HepG2 (cell line): ENCODE results near the gene USH2A. TPM values are rescaled to one million over a fixed set of nuclear protein-coding genes. Genes with fewer than 3 reads are reported as not detected.

ENCODE experiments used
- ATAC-seq: fragments of 200-7000 bp; cut with Tn5 transposase; 3 replicates; pipeline ENCODE4 v1.9.1; 2020; ENCODE audit warnings: mild to moderate bottlenecking, moderate library complexity
- BruUV-seq: library from RNA; stranded (reverse); fragments of 400-500 nt; replicated peaks from 2 replicates; lab custom pipeline; 2021; lab: Mats Ljungman, UMichigan
- CTCF ChIA-PET: fragments of 300-600 bp; formaldehyde crosslinking; extraction: SDS; loops from one replicate; lab custom pipeline; 2021; ENCODE audit warnings: low total read pairs, inconsistent platforms, low intra/inter-chr PET ratio; lab: Yijun Ruan, JAX
- POLR2A ChIA-PET: fragments of 350-600 bp; sonication (Branson Sonifier 250); formaldehyde crosslinking; loops from one replicate; lab custom pipeline; 2020; ENCODE audit warnings: antibody characterized with exemption, inconsistent platforms; lab: Yijun Ruan, JAX
- DNase-seq: peaks from one replicate; pipeline ENCODE4 v3.0.0-alpha.2; 2015; ENCODE audit warnings: low spot score
- FAIRE-seq: peaks from 3 replicates; lab custom pipeline; 2011; peaks lifted over from hg19 to GRCh38; lab: Jason Lieb, UNC
- H2AFZ ChIP-seq: one replicate; pipeline ENCODE4 v1.6.1; 2011; ENCODE audit warnings: low read length, inconsistent platforms
- H3K27ac ChIP-seq: fragments of 300-600 bp; 3 replicates; pipeline ENCODE4 v1.8.0; 2011; ENCODE audit warnings: mixed run types, mild to moderate bottlenecking, mixed read lengths, low read length, inconsistent platforms; ENCODE audit not compliant: insufficient read depth; ENCODE audit errors: extremely low read length
- H3K27me3 ChIP-seq, 2 experiments: fragments of 200-600 bp in 1 of 2; 2 replicates in 1 of 2; 3 replicates in 1 of 2; pipeline versions ENCODE4 v1.6.0 to v1.8.0; 2011; ENCODE audit warnings: low read length in 2 of 2, mild to moderate bottlenecking in 2 of 2, moderate library complexity in 2 of 2, inconsistent platforms in 1 of 2; ENCODE audit not compliant: insufficient read depth in 2 of 2, control insufficient read depth in 1 of 2
- H3K36me3 ChIP-seq, 2 experiments: fragments of 200-600 bp in 1 of 2; replicated peaks in 1 of 2; 2 replicates in 1 of 2; 3 replicates in 1 of 2; pipeline versions ENCODE4 v1.5.1 to v1.8.0; 2011; ENCODE audit warnings: low read length in 2 of 2, inconsistent platforms in 1 of 2; ENCODE audit not compliant: insufficient read depth in 2 of 2, control insufficient read depth in 1 of 2
- H3K4me1 ChIP-seq: 2 replicates; pipeline ENCODE4 v1.5.1; 2012; ENCODE audit warnings: low read length, inconsistent platforms; ENCODE audit not compliant: insufficient read depth
- H3K4me2 ChIP-seq: 2 replicates; pipeline ENCODE4 v1.6.0; 2011; ENCODE audit warnings: low read depth, low read length, inconsistent platforms
- H3K4me3 ChIP-seq, 3 experiments: fragments of 200-600 bp in 1 of 3; sonication (generic), shearing (Covaris generic) in 1 of 3; replicated peaks in 1 of 3; 2 replicates each; pipeline ENCODE4 v1.5.1; 2011 to 2016; ENCODE audit warnings: low read length in 3 of 3, inconsistent platforms in 2 of 3, low read depth in 2 of 3, mild to moderate bottlenecking in 2 of 3, control low read depth in 1 of 3, mixed read lengths in 1 of 3; ENCODE audit not compliant: insufficient read depth in 1 of 3
- H3K79me2 ChIP-seq: one replicate; pipeline ENCODE4 v1.6.1; 2011; ENCODE audit warnings: low read length, inconsistent platforms; ENCODE audit not compliant: insufficient read depth
- H3K9ac ChIP-seq: 2 replicates; pipeline ENCODE4 v1.6.0; 2011; ENCODE audit warnings: mild to moderate bottlenecking, low read depth, low read length, inconsistent platforms; ENCODE audit not compliant: insufficient read depth
- H3K9me3 ChIP-seq: 2 replicates; pipeline ENCODE4 v1.5.1; 2012; ENCODE audit warnings: mild to moderate bottlenecking, low read length
- H4K20me1 ChIP-seq: 2 replicates; pipeline ENCODE4 v1.6.0; 2011; ENCODE audit warnings: inconsistent platforms, mild to moderate bottlenecking, low read length, moderate library complexity; ENCODE audit not compliant: insufficient read depth
- MAFF ChIP-seq: IDR thresholded peaks from 2 replicates; pipeline ENCODE4 v1.6.1; 2011; ENCODE audit warnings: low read depth, low read length, improper control_type of control experiment
- MAFK ChIP-seq, 2 experiments: IDR thresholded peaks in 1 of 2; conservative IDR thresholded peaks in 1 of 2; 2 replicates each; pipeline ENCODE4 v1.6.1; 2011; ENCODE audit warnings: improper control_type of control experiment in 2 of 2, low read length in 2 of 2
- U2AF1 ChIP-seq: fragments of 200-400 bp; formaldehyde crosslinking; optimal IDR thresholded peaks from 2 replicates; pipeline ENCODE3; 2017; ENCODE audit warnings: mild to moderate bottlenecking, low read depth, low read length
- YEATS4 ChIP-seq: sonication (generic); formaldehyde crosslinking; IDR thresholded peaks from 2 replicates; pipeline ENCODE4 v1.4.0; 2020; ENCODE audit warnings: missing genetic modification reagents, borderline replicate concordance
- ZNF496 ChIP-seq: sonication (generic); formaldehyde crosslinking; IDR thresholded peaks from 2 replicates; pipeline ENCODE4 v1.8.1; 2023; ENCODE audit warnings: mild to moderate bottlenecking, moderate library complexity, missing genetic modification reagents; ENCODE audit not compliant: insufficient replicate concordance
- WGBS: methylation state at CpG from one replicate; pipeline ENCODE4 v1.1.6; 2017; ENCODE audit warnings: low lambda C conversion rate; 5-methylcytosine and 5-hydroxymethylcytosine counted together
- in situ Hi-C: cut with HindIII; loops from 2 replicates; pipeline ENCODE4 v1.10.0; 2017; ENCODE audit warnings: low pct_unique_long_range_greater_than_20kb; ENCODE audit not compliant: extremely low pct_ligation_motif_present
- intact Hi-C: fragments of 100-400 bp; cut with micrococcal nuclease; formaldehyde crosslinking; loops from one replicate; pipeline ENCODE4 v1.10.0; 2022; ENCODE audit not compliant: unreplicated experiment
- polyA plus RNA-seq, 8 experiments: library from polyadenylated mRNA; depleted of rRNA in 3 of 8; stranded (reverse) in 7 of 8; unstranded in 1 of 8; fragments of >200 nt; fragmentation: Illumina TruSeq in 4 of 8; extraction: Trizol in 4 of 8; gene quantifications; 2 replicates each; pipeline versions ENCODE4 v1.2.1 to v1.2.3, GENCODE V29; 2011 to 2016; ENCODE audit warnings: low read depth in 4 of 8, missing spikeins in 1 of 8, mixed read lengths in 1 of 8; ENCODE audit not compliant: insufficient read depth in 1 of 8
- total RNA-seq, 5 experiments: library from RNA; depleted of rRNA; stranded (reverse); fragments of >200 nt; fragmentation: Illumina TruSeq; extraction: Trizol; gene quantifications; 2 replicates each; pipeline ENCODE4 v1.2.3, GENCODE V29; 2016; ENCODE audit warnings: low read depth in 1 of 5
- TF ChIP-seq, protein P1 (sequence below): IDR thresholded peaks from 2 replicates; pipeline ENCODE4 v1.6.1; 2016
- TF ChIP-seq, protein P2 (sequence below): sonication (generic); formaldehyde crosslinking; IDR thresholded peaks from 2 replicates; pipeline ENCODE4 v1.4.0; 2020; ENCODE audit warnings: missing genetic modification reagents, borderline replicate concordance
- TF ChIP-seq, protein P3 (sequence below): sonication (generic); formaldehyde crosslinking; IDR thresholded peaks from 2 replicates; pipeline ENCODE4 v1.4.0; 2020; ENCODE audit warnings: missing genetic modification reagents

The USH2A gene
- total and polyA plus RNA-seq, 2 of the 13 experiments (the other 11 are each of a cell fraction or from before 2014, with no cell fraction given): 0.02 TPM; not detected in 1

GRCh38 chr1:216090556-216090955, 332.7 kb downstream of the USH2A start:
- Histone ChIP-seq H3K4me3 (no peak overlapping the region), H3K27ac (no peak overlapping the region), H3K4me2 (no peak overlapping the region), H3K9me3 (no peaks in the 10 kb centered on the region), H4K20me1 (no peaks in the 10 kb centered on the region), H3K79me2 (no peaks in the 10 kb centered on the region), H3K4me1 (no peaks in the 10 kb centered on the region), H3K9ac (no peak overlapping the region), H2AFZ (no peak overlapping the region), H3K27me3 (no peaks in the 10 kb centered on the region), H3K36me3 (no peaks in the 10 kb centered on the region)
- POLR2A ChIA-PET: no interaction called here
- ATAC-seq (no peak), DNase-seq (no peak), FAIRE-seq (no peak)
- in situ Hi-C loops (no loop called here), intact Hi-C loops (no loop called here)
- BruUV-seq: no TSS peak
- CTCF ChIA-PET: no interaction called here
- TF ChIP-seq, protein P1, sequence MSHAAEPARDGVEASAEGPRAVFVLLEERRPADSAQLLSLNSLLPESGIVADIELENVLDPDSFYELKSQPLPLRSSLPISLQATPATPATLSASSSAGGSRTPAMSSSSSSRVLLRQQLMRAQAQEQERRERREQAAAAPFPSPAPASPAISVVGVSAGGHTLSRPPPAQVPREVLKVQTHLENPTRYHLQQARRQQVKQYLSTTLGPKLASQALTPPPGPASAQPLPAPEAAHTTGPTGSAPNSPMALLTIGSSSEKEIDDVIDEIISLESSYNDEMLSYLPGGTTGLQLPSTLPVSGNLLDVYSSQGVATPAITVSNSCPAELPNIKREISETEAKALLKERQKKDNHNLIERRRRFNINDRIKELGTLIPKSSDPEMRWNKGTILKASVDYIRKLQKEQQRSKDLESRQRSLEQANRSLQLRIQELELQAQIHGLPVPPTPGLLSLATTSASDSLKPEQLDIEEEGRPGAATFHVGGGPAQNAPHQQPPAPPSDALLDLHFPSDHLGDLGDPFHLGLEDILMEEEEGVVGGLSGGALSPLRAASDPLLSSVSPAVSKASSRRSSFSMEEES (CRISPR knock-in tag): no peak
- WGBS: 2% methylated on average over 6 of the region's 6 CpGs

GRCh38 chr1:216086678-216087077, 336.6 kb downstream of the USH2A start:
- CTCF ChIA-PET: no interaction called here
- DNase-seq (no peak), ATAC-seq (no peak), FAIRE-seq (no peak)
- Histone ChIP-seq H3K27me3 (no peaks in the 10 kb centered on the region), H4K20me1 (no peaks in the 10 kb centered on the region), H2AFZ (no peak overlapping the region), H3K9me3 (no peaks in the 10 kb centered on the region), H3K79me2 (no peaks in the 10 kb centered on the region), H3K4me1 (no peaks in the 10 kb centered on the region), H3K36me3 (no peaks in the 10 kb centered on the region), H3K4me2 (no peak overlapping the region), H3K9ac (no peak overlapping the region), H3K27ac (no peak overlapping the region), H3K4me3 (no peak overlapping the region)
- POLR2A ChIA-PET: no interaction called here
- in situ Hi-C loops: no loop called here
- intact Hi-C loops: no loop called here
- no TSS peak for BruUV-seq
- WGBS: 2% methylated on average over 3 of the region's 3 CpGs
- TF ChIP-seq YEATS4 (CRISPR knock-in tag) (no peak), MAFF (0 out of 2 replicates have a peak, but pooled peaks have one; percentile 28), MAFK (conservative IDR thresholded peaks at IDR 0.05 in 1 of 2, IDR thresholded peaks at IDR 0.05 in 1 of 2; ENCODE audit: low read length in 2 of 2) (peak; percentile 54 to 61; a peak in 3 of 4 replicates), ZNF496 (CRISPR knock-in tag) (no peak), U2AF1 (no peak)
- TF ChIP-seq, protein P2, sequence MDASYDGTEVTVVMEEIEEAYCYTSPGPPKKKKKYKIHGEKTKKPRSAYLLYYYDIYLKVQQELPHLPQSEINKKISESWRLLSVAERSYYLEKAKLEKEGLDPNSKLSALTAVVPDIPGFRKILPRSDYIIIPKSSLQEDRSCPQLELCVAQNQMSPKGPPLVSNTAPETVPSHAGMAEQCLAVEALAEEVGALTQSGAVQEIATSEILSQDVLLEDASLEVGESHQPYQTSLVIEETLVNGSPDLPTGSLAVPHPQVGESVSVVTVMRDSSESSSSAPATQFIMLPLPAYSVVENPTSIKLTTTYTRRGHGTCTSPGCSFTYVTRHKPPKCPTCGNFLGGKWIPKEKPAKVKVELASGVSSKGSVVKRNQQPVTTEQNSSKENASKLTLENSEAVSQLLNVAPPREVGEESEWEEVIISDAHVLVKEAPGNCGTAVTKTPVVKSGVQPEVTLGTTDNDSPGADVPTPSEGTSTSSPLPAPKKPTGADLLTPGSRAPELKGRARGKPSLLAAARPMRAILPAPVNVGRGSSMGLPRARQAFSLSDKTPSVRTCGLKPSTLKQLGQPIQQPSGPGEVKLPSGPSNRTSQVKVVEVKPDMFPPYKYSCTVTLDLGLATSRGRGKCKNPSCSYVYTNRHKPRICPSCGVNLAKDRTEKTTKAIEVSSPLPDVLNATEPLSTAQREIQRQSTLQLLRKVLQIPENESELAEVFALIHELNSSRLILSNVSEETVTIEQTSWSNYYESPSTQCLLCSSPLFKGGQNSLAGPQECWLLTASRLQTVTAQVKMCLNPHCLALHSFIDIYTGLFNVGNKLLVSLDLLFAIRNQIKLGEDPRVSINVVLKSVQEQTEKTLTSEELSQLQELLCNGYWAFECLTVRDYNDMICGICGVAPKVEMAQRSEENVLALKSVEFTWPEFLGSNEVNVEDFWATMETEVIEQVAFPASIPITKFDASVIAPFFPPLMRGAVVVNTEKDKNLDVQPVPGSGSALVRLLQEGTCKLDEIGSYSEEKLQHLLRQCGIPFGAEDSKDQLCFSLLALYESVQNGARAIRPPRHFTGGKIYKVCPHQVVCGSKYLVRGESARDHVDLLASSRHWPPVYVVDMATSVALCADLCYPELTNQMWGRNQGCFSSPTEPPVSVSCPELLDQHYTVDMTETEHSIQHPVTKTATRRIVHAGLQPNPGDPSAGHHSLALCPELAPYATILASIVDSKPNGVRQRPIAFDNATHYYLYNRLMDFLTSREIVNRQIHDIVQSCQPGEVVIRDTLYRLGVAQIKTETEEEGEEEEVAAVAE (CRISPR knock-in tag): no peak
- TF ChIP-seq, protein P3, sequence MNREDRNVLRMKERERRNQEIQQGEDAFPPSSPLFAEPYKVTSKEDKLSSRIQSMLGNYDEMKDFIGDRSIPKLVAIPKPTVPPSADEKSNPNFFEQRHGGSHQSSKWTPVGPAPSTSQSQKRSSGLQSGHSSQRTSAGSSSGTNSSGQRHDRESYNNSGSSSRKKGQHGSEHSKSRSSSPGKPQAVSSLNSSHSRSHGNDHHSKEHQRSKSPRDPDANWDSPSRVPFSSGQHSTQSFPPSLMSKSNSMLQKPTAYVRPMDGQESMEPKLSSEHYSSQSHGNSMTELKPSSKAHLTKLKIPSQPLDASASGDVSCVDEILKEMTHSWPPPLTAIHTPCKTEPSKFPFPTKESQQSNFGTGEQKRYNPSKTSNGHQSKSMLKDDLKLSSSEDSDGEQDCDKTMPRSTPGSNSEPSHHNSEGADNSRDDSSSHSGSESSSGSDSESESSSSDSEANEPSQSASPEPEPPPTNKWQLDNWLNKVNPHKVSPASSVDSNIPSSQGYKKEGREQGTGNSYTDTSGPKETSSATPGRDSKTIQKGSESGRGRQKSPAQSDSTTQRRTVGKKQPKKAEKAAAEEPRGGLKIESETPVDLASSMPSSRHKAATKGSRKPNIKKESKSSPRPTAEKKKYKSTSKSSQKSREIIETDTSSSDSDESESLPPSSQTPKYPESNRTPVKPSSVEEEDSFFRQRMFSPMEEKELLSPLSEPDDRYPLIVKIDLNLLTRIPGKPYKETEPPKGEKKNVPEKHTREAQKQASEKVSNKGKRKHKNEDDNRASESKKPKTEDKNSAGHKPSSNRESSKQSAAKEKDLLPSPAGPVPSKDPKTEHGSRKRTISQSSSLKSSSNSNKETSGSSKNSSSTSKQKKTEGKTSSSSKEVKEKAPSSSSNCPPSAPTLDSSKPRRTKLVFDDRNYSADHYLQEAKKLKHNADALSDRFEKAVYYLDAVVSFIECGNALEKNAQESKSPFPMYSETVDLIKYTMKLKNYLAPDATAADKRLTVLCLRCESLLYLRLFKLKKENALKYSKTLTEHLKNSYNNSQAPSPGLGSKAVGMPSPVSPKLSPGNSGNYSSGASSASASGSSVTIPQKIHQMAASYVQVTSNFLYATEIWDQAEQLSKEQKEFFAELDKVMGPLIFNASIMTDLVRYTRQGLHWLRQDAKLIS (CRISPR knock-in tag): no peak
